ENCODE data around the gene CHST11. TPM values are rescaled to one million over a fixed set of nuclear protein-coding genes. Genes with fewer than 3 reads are reported as not detected.

Gene CHST11
- total and polyA plus RNA-seq, 10 of the 15 experiments (the other 5 are each of a cell fraction or from before 2014, with no cell fraction given) = 1.9 to 38.1 (median 17.2) TPM

DNA sequence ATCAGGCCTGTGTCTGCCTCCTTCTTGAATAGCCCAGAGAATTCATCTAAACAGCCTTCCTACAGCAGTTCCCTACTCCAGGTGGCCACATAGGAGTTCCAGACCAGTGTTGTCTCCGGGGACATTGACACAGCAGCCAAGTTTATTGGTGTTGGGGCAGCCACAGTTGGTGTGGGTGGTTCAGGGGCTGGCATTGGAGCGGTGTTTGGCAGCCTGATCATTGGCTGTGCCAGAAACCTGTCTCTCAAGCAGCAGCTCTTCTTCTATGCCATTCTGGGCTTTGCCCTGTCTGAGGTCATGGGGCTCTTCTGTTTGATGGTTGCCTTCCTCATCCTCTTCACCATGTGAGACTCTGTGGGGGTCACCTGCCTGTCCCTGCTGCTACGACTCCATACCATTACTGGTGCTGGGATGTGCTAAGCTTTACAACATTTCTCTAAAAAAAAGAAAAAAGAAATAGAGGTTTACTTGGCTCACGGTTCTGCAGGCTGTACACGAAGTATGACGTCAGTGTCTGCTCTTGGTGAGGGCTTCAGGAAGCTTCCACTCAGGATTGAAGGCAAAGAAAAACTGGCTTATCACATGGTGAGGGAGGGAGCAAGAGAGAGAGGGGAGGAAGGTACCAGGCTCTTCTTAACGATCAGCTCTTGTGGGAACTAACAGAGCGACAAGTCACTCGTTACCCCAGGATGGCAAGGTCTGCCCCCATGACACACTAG lies 57.5 kb downstream of the CHST11 start:
- no peak overlapping the region for H3K9ac ChIP-seq (ENCODE audit: control insufficient read depth, insufficient read depth, low read length)
- H3K9me3 ChIP-seq (replicated peaks; ENCODE audit: control insufficient read depth, insufficient read depth, low read length) = no peaks in the 10 kb centered on the region
- ChIA-PET CTCF (interaction anchor here (1.6 kb wide), 1 partner anchor 55 kb away, joined by 3 read pairs; no protein-coding TSS in a partner anchor), SMC1A (ENCODE audit: uncharacterized antibody, unreplicated experiment) (interaction anchor here (1.5 to 5.2 kb wide), 4 partner anchors 9 to 132 kb away, joined by 7 to 25 read pairs (median 16); no protein-coding TSS in a partner anchor), POLR2A (interaction anchor here (0.6 to 0.9 kb wide), 2 partner anchors 9 kb away, joined by 3 read pairs; no protein-coding TSS in a partner anchor), RAD21 (ENCODE audit: unreplicated experiment) (interaction anchor here (0.6 kb wide), 1 partner anchor 156 kb away, joined by 4 read pairs; no protein-coding TSS in a partner anchor)
- H3K4me1 ChIP-seq (ENCODE audit: control insufficient read depth, insufficient read depth, low read length) = peaks cover 13% of the 10 kb centered on the region
- no peak overlapping the region for H3K4me2 ChIP-seq (ENCODE audit: control insufficient read depth, insufficient read depth)
- no TSS peak for BruUV-seq (replicated peaks)
- no peak for DNase-seq (ENCODE audit: low read depth, low spot score)
- no peak overlapping the region for H2AFZ ChIP-seq (ENCODE audit: control insufficient read depth, low read depth, low read length)
- H3K27ac ChIP-seq (ENCODE audit: control insufficient read depth, insufficient read depth) = no peak overlapping the region
- intact Hi-C loops (cut with micrococcal nuclease; ENCODE audit: unreplicated experiment) = no loop called here
- no peak for ATAC-seq
- WGBS (ENCODE audit: insufficient coverage, insufficient replicate concordance, low lambda C conversion rate, missing lambda C conversion rate) = 97% methylated on average over 9 of the region's 9 CpGs
- FAIRE-seq = no peak
- no peaks in the 10 kb centered on the region for H3K27me3 ChIP-seq (replicated peaks in 1 of 2; ENCODE audit: control insufficient read depth in 2 of 2, insufficient read depth in 2 of 2, low read length in 1 of 2)
- TF ChIP-seq SREBF2 (IDR thresholded peaks at IDR 0.05; ENCODE audit: low read length) (no peak), HCFC1 (IDR thresholded peaks at IDR 0.05; ENCODE audit: low read length) (no peak), ZNF622 (IDR thresholded peaks at IDR 0.05) (no peak), EZH2 (IDR thresholded peaks at IDR 0.05; ENCODE audit: borderline replicate concordance, control insufficient read depth, low read depth, low read length) (no peak)
- H3K36me3 ChIP-seq (ENCODE audit: control insufficient read depth in 2 of 2, insufficient read depth in 2 of 2, low read length in 1 of 2) = no peaks in the 10 kb centered on the region; a peak in 3 of 4 replicates
- H3K4me3 ChIP-seq = no peak overlapping the region
- peaks cover 19% of the 10 kb centered on the region for H3K79me2 ChIP-seq (ENCODE audit: control insufficient read depth, insufficient read depth, low read length)
- in situ Hi-C loops (cut with MboI) = no loop called here
- no peaks in the 10 kb centered on the region for H4K20me1 ChIP-seq (ENCODE audit: control insufficient read depth, insufficient read depth)

DNA sequence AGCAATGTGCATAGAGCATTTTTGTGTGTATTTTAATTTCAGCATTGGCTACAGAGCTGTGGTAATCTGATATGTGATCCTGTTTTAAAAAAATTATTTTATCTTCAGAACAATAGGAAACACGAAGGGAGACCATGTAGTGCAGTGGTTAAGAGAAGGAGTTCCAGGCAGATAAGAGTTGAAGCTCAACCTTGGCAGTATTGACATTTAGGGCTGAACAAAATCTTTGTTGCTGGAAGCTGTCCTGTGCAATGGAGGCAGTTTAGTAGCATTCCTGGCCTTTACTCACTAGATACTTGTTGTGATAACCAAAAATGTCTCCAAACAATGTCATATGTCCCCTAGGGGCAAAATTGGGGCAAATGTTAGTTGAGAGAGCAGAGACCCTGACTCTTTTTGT lies 59.2 kb downstream of the CHST11 start:
- ChIA-PET RAD21 (ENCODE audit: unreplicated experiment) (interaction anchor here (1.1 to 2.0 kb wide), 5 partner anchors 16 to 134 kb away, joined by 3 to 13 read pairs (median 3); no protein-coding TSS in a partner anchor), SMC1A (ENCODE audit: uncharacterized antibody, unreplicated experiment) (interaction anchor here (1.1 to 5.2 kb wide), 8 partner anchors 11 to 134 kb away, joined by 3 to 25 read pairs (median 6); no protein-coding TSS in a partner anchor), CTCF (interaction anchor here (1.4 to 1.6 kb wide), 3 partner anchors 13 to 57 kb away, joined by 3 read pairs; no protein-coding TSS in a partner anchor), POLR2A (interaction anchor here (0.9 to 1.5 kb wide), 2 partner anchors 16 to 88 kb away, joined by 3 read pairs; no protein-coding TSS in a partner anchor)
- intact Hi-C loops (cut with micrococcal nuclease; ENCODE audit: unreplicated experiment) (no loop called here), in situ Hi-C loops (cut with MboI) (no loop called here)
- no peak for ATAC-seq
- Histone ChIP-seq H3K9ac (ENCODE audit: control insufficient read depth, insufficient read depth, low read length) (no peak overlapping the region), H4K20me1 (ENCODE audit: control insufficient read depth, insufficient read depth) (no peaks in the 10 kb centered on the region), H3K4me2 (ENCODE audit: control insufficient read depth, insufficient read depth) (no peak overlapping the region), H3K79me2 (ENCODE audit: control insufficient read depth, insufficient read depth, low read length) (peaks cover 30% of the 10 kb centered on the region), H3K27ac (ENCODE audit: control insufficient read depth, insufficient read depth) (no peak overlapping the region), H3K27me3 (replicated peaks in 1 of 2; ENCODE audit: control insufficient read depth in 2 of 2, insufficient read depth in 2 of 2, low read length in 1 of 2) (no peaks in the 10 kb centered on the region), H2AFZ (ENCODE audit: control insufficient read depth, low read depth, low read length) (no peak overlapping the region), H3K9me3 (replicated peaks; ENCODE audit: control insufficient read depth, insufficient read depth, low read length) (no peaks in the 10 kb centered on the region), H3K4me1 (ENCODE audit: control insufficient read depth, insufficient read depth, low read length) (peaks cover 20% of the 10 kb centered on the region), H3K36me3 (ENCODE audit: control insufficient read depth in 2 of 2, insufficient read depth in 2 of 2, low read length in 1 of 2) (no peaks in the 10 kb centered on the region; a peak in 3 of 4 replicates), H3K4me3 (no peak overlapping the region)
- BruUV-seq (replicated peaks) = no TSS peak
- no peak for DNase-seq (ENCODE audit: low read depth, low spot score)
- WGBS (ENCODE audit: insufficient coverage, insufficient replicate concordance, low lambda C conversion rate, missing lambda C conversion rate) = 48% methylated on average over 1 of the region's 1 CpG
- no peak for FAIRE-seq
- TF ChIP-seq BCL11A (IDR thresholded peaks at IDR 0.05; ENCODE audit: low read depth, low read length) = no peak
- no peak for TF ChIP-seq CHD1 (IDR thresholded peaks at IDR 0.05; ENCODE audit: low read depth, low read length)
- no peak for TF ChIP-seq JUND (IDR thresholded peaks at IDR 0.05; ENCODE audit: low read depth, low read length)
- TF ChIP-seq ZNF217 (IDR thresholded peaks at IDR 0.05) = no peak
- TF ChIP-seq ESRRA (IDR thresholded peaks at IDR 0.05; ENCODE audit: low read length) = no peak
- no peak for TF ChIP-seq USF1 (IDR thresholded peaks at IDR 0.05; ENCODE audit: borderline replicate concordance, extremely low read length, insufficient read depth, low read depth, low read length)
- TF ChIP-seq, protein P1, sequence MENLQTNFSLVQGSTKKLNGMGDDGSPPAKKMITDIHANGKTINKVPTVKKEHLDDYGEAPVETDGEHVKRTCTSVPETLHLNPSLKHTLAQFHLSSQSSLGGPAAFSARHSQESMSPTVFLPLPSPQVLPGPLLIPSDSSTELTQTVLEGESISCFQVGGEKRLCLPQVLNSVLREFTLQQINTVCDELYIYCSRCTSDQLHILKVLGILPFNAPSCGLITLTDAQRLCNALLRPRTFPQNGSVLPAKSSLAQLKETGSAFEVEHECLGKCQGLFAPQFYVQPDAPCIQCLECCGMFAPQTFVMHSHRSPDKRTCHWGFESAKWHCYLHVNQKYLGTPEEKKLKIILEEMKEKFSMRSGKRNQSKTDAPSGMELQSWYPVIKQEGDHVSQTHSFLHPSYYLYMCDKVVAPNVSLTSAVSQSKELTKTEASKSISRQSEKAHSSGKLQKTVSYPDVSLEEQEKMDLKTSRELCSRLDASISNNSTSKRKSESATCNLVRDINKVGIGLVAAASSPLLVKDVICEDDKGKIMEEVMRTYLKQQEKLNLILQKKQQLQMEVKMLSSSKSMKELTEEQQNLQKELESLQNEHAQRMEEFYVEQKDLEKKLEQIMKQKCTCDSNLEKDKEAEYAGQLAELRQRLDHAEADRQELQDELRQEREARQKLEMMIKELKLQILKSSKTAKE (IDR thresholded peaks at IDR 0.05; ENCODE audit: low read depth, poor library complexity, severe bottlenecking) = no peak
- TF ChIP-seq RELA (IDR thresholded peaks at IDR 0.05; ENCODE audit: borderline replicate concordance, partially characterized antibody) = no peak
- no peak for TF ChIP-seq FOXK2 (IDR thresholded peaks at IDR 0.05)
- TF ChIP-seq RCOR1 (conservative IDR thresholded peaks at IDR 0.05; ENCODE audit: low read depth, low read length) = no peak
